ENCODE results near the gene MID2. TPM values are rescaled to one million over a fixed set of nuclear protein-coding genes. Genes with fewer than 3 reads are reported as not detected.

The MID2 gene
- total and polyA plus RNA-seq, 4 experiments from 2014 or later, result 8.8 to 20.0 (median 15.0) TPM

GRCh38 chrX:107894038-107894437 is 68.4 kb downstream of the MID2 start:
- ChIA-PET CTCF (ENCODE audit: partially characterized antibody) (interaction anchor here (0.6 to 3.0 kb wide), 9 partner anchors 10 to 1020 kb away, joined by 3 to 11 read pairs (median 4); partner anchors contain the start of gene NCBP2L), POLR2A (ENCODE audit: partially characterized antibody) (no interaction called here)
- intact Hi-C loops (cut with micrococcal nuclease), result loop anchor here (1.0 kb wide), 3 partner anchors 117 to 1000 kb away; partner anchors contain the start of gene NCBP2L
- H3K27ac Mint-ChIP-seq, result peak overlapping the region in 2 of 7 donors; percentile 32 to 76
- no peaks in the 10 kb centered on the region for H3K27me3 ChIP-seq (ENCODE audit: insufficient read depth, low read length)
- H3K36me3 Mint-ChIP-seq, result peaks cover 4 to 17% of the 10 kb centered on the region in 2 donors
- DNase-seq, result peak; percentile 25 to 69 (median 65)
- H3K36me3 ChIP-seq (ENCODE audit: insufficient read depth, low read length), result no peaks in the 10 kb centered on the region
- no peak overlapping the region for H3K27ac ChIP-seq (ENCODE audit: low read depth, low read length)
- H3K9me3 ChIP-seq (ENCODE audit: control insufficient read depth in 1 of 2, low read length in 2 of 2), result no peaks in the 10 kb centered on the region
- H3K4me3 Mint-ChIP-seq, result no peak overlapping the region
- no peak overlapping the region for H3K4me3 ChIP-seq (ENCODE audit: low read length in 2 of 2)
- H3K4me1 Mint-ChIP-seq, result peaks cover 2 to 10% (median 3%) of the 10 kb centered on the region in 4 donors
- no peaks in the 10 kb centered on the region for H3K27me3 Mint-ChIP-seq
- no peaks in the 10 kb centered on the region for H3K4me1 ChIP-seq (ENCODE audit: insufficient read depth, low read length)
- H3K9me3 Mint-ChIP-seq, result peaks cover 0 to 4% (median 2%) of the 10 kb centered on the region in 8 donors

- Histone ChIP-seq H3K4me1 (ENCODE audit: insufficient read depth, low read length) (no peaks in the 10 kb centered on the region), H3K27me3 (ENCODE audit: insufficient read depth, low read length) (no peaks in the 10 kb centered on the region), H3K27ac (ENCODE audit: low read depth, low read length) (no peak overlapping the region), H3K9me3 (ENCODE audit: control insufficient read depth in 1 of 2, low read length in 2 of 2) (no peaks in the 10 kb centered on the region), H3K36me3 (ENCODE audit: insufficient read depth, low read length) (no peaks in the 10 kb centered on the region), H3K4me3 (ENCODE audit: low read length in 2 of 2) (no peak overlapping the region)
- ChIA-PET POLR2A (ENCODE audit: partially characterized antibody) (no interaction called here), CTCF (ENCODE audit: partially characterized antibody) (no interaction called here)
- no peak overlapping the region for H3K27ac Mint-ChIP-seq
- no peaks in the 10 kb centered on the region for H3K4me1 Mint-ChIP-seq
- intact Hi-C loops (cut with micrococcal nuclease), result no loop called here
- H3K4me3 Mint-ChIP-seq, result no peak overlapping the region
- H3K27me3 Mint-ChIP-seq, result no peaks in the 10 kb centered on the region
- no peaks in the 10 kb centered on the region for H3K9me3 Mint-ChIP-seq
- H3K36me3 Mint-ChIP-seq, result peaks cover 10 to 31% of the 10 kb centered on the region in 2 donors
- DNase-seq, result no peak
These were observed 77.1 kb downstream of the MID2 start for GRCh38 chrX:107902721-107903120.

- no peaks in the 10 kb centered on the region for H3K9me3 ChIP-seq (ENCODE audit: control insufficient read depth in 1 of 2, low read length in 2 of 2)
- Mint-ChIP-seq H3K27ac (no peak overlapping the region), H3K36me3 (peaks cover 10 to 41% of the 10 kb centered on the region in 2 donors), H3K9me3 (no peaks in the 10 kb centered on the region), H3K4me1 (no peaks in the 10 kb centered on the region), H3K27me3 (no peaks in the 10 kb centered on the region), H3K4me3 (no peak overlapping the region)
- H3K27ac ChIP-seq (ENCODE audit: low read depth, low read length), result no peak overlapping the region
- no peak for DNase-seq
- no peaks in the 10 kb centered on the region for H3K36me3 ChIP-seq (ENCODE audit: insufficient read depth, low read length)
- ChIA-PET CTCF (ENCODE audit: partially characterized antibody) (interaction anchor here (1.2 kb wide), 1 partner anchor 9 kb away, joined by 3 read pairs; no protein-coding TSS in a partner anchor), POLR2A (ENCODE audit: partially characterized antibody) (no interaction called here)
- no peak overlapping the region for H3K4me3 ChIP-seq (ENCODE audit: low read length in 2 of 2)
- no peaks in the 10 kb centered on the region for H3K27me3 ChIP-seq (ENCODE audit: insufficient read depth, low read length)
- intact Hi-C loops (cut with micrococcal nuclease), result loop anchor here (5.0 kb wide), 1 partner anchor 167 kb away; no protein-coding TSS in a partner anchor
- no peaks in the 10 kb centered on the region for H3K4me1 ChIP-seq (ENCODE audit: insufficient read depth, low read length)
These were observed 79.7 kb downstream of the MID2 start for GRCh38 chrX:107905366-107905765.

- POLR2A ChIA-PET (ENCODE audit: partially characterized antibody), result no interaction called here
- CTCF ChIA-PET (ENCODE audit: partially characterized antibody), result no interaction called here
- Mint-ChIP-seq H3K36me3 (peaks cover 19 to 47% of the 10 kb centered on the region in 2 donors), H3K27me3 (no peaks in the 10 kb centered on the region), H3K4me3 (no peak overlapping the region), H3K27ac (no peak overlapping the region), H3K9me3 (no peaks in the 10 kb centered on the region), H3K4me1 (no peaks in the 10 kb centered on the region)
- Histone ChIP-seq H3K36me3 (ENCODE audit: insufficient read depth, low read length) (no peaks in the 10 kb centered on the region), H3K4me3 (ENCODE audit: low read length in 2 of 2) (no peak overlapping the region), H3K9me3 (ENCODE audit: control insufficient read depth in 1 of 2, low read length in 2 of 2) (no peaks in the 10 kb centered on the region), H3K4me1 (ENCODE audit: insufficient read depth, low read length) (no peaks in the 10 kb centered on the region), H3K27ac (ENCODE audit: low read depth, low read length) (no peak overlapping the region), H3K27me3 (ENCODE audit: insufficient read depth, low read length) (no peaks in the 10 kb centered on the region)
- intact Hi-C loops (cut with micrococcal nuclease), result no loop called here
- DNase-seq, result no peak
These were observed 98.6 kb downstream of the MID2 start for GRCh38 chrX:107924136-107924746.

GRCh38 chrX:107934262-107934661 is 108.6 kb downstream of the MID2 start:
- no peak overlapping the region for H3K27ac Mint-ChIP-seq

GRCh38 chrX:107935200-107935599 is 109.5 kb downstream of the MID2 start:
- Mint-ChIP-seq H3K9me3 (peaks cover 0 to 1% (median 0%) of the 10 kb centered on the region in 8 donors), H3K4me3 (no peak overlapping the region), H3K27me3 (peaks cover 7 to 10% of the 10 kb centered on the region in 2 donors), H3K4me1 (peaks cover 0 to 5% (median 1%) of the 10 kb centered on the region in 4 donors), H3K27ac (no peak overlapping the region), H3K36me3 (no peaks in the 10 kb centered on the region)
- POLR2A ChIA-PET (ENCODE audit: partially characterized antibody), result no interaction called here
- H3K27ac ChIP-seq (ENCODE audit: low read depth, low read length), result no peak overlapping the region
- no peaks in the 10 kb centered on the region for H3K4me1 ChIP-seq (ENCODE audit: insufficient read depth, low read length)
- DNase-seq, result no peak
- CTCF ChIA-PET (ENCODE audit: partially characterized antibody), result interaction anchor here (1.2 kb wide), 1 partner anchor 936 kb away, joined by 3 read pairs; no protein-coding TSS in a partner anchor
- intact Hi-C loops (cut with micrococcal nuclease), result no loop called here
- H3K36me3 ChIP-seq (ENCODE audit: insufficient read depth, low read length), result no peaks in the 10 kb centered on the region
- no peaks in the 10 kb centered on the region for H3K27me3 ChIP-seq (ENCODE audit: insufficient read depth, low read length)
- H3K9me3 ChIP-seq (ENCODE audit: control insufficient read depth in 1 of 2, low read length in 2 of 2), result no peaks in the 10 kb centered on the region
- H3K4me3 ChIP-seq (ENCODE audit: low read length in 2 of 2), result no peak overlapping the region

More at GRCh38 chrX:107934262-107934661, 108.6 kb downstream of the MID2 start:
- H3K36me3 Mint-ChIP-seq, result no peaks in the 10 kb centered on the region
- H3K27me3 Mint-ChIP-seq, result peaks cover 6 to 8% of the 10 kb centered on the region in 2 donors
- CTCF ChIA-PET (ENCODE audit: partially characterized antibody), result interaction anchor here (1.6 kb wide), 1 partner anchor 44 kb away, joined by 4 read pairs; no protein-coding TSS in a partner anchor
- H3K4me1 Mint-ChIP-seq, result peaks cover 0 to 5% (median 1%) of the 10 kb centered on the region in 4 donors
- DNase-seq, result no peak
- no peaks in the 10 kb centered on the region for H3K9me3 ChIP-seq (ENCODE audit: control insufficient read depth in 1 of 2, low read length in 2 of 2)
- no peaks in the 10 kb centered on the region for H3K36me3 ChIP-seq (ENCODE audit: insufficient read depth, low read length)
- intact Hi-C loops (cut with micrococcal nuclease), result no loop called here
- H3K4me1 ChIP-seq (ENCODE audit: insufficient read depth, low read length), result no peaks in the 10 kb centered on the region
- no peak overlapping the region for H3K4me3 Mint-ChIP-seq
- peaks cover 0 to 1% (median 0%) of the 10 kb centered on the region in 8 donors for H3K9me3 Mint-ChIP-seq
- POLR2A ChIA-PET (ENCODE audit: partially characterized antibody), result no interaction called here
- no peak overlapping the region for H3K4me3 ChIP-seq (ENCODE audit: low read length in 2 of 2)
- H3K27me3 ChIP-seq (ENCODE audit: insufficient read depth, low read length), result no peaks in the 10 kb centered on the region
- no peak overlapping the region for H3K27ac ChIP-seq (ENCODE audit: low read depth, low read length)

GRCh38 chrX:107935664-107936433 is 110.2 kb downstream of the MID2 start:
- Mint-ChIP-seq H3K27ac (peak overlapping the region in 1 of 7 donors; percentile 87), H3K4me3 (peak overlapping the region in 3 of 8 donors; percentile 18 to 57 (median 45)), H3K9me3 (peaks cover 0 to 1% (median 0%) of the 10 kb centered on the region in 8 donors), H3K27me3 (peaks cover 7 to 10% of the 10 kb centered on the region in 2 donors), H3K36me3 (no peaks in the 10 kb centered on the region), H3K4me1 (peaks cover 0 to 5% (median 1%) of the 10 kb centered on the region in 4 donors)
- H3K4me1 ChIP-seq (ENCODE audit: insufficient read depth, low read length), result no peaks in the 10 kb centered on the region
- H3K9me3 ChIP-seq (ENCODE audit: control insufficient read depth in 1 of 2, low read length in 2 of 2), result no peaks in the 10 kb centered on the region
- ChIA-PET POLR2A (ENCODE audit: partially characterized antibody) (no interaction called here), CTCF (ENCODE audit: partially characterized antibody) (interaction anchor here (1.2 kb wide), 1 partner anchor 936 kb away, joined by 3 read pairs; no protein-coding TSS in a partner anchor)
- H3K27ac ChIP-seq (ENCODE audit: low read depth, low read length), result no peak overlapping the region
- no peaks in the 10 kb centered on the region for H3K36me3 ChIP-seq (ENCODE audit: insufficient read depth, low read length)
- DNase-seq, result no peak
- H3K4me3 ChIP-seq (ENCODE audit: low read length in 2 of 2), result no peak overlapping the region
- H3K27me3 ChIP-seq (ENCODE audit: insufficient read depth, low read length), result no peaks in the 10 kb centered on the region
- intact Hi-C loops (cut with micrococcal nuclease), result no loop called here

Data from CD4-positive, alpha-beta memory T cell (primary cell).